GM18526 (cell line): ENCODE measurements around the gene CLMP.

ENCODE experiments used
- POLR2A ChIP-seq: IDR thresholded peaks from 3 replicates; pipeline ENCODE4 v1.6.1; 2011; ENCODE audit not compliant: insufficient read length; ENCODE audit errors: extremely low read depth

The CLMP gene

DNA sequence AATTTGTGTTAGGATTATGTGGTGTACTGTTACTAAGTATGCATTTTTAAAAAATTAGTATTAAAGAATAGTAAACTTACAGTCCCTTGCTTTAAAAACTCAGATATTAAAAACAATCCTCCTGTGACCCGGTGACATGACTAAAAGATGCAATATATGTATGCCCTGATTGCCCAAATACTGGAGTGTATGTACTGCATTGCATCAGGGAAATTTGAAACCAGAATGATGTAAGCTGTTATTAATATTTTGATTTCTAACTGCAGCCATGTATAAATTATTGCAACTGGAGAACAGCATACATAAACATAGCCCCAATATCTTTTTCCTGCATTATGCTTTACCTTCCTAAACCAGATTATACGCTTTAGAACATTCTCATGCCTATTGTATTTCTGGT lies 129.4 kb downstream of the CLMP start:
- no peak for TF ChIP-seq POLR2A

DNA sequence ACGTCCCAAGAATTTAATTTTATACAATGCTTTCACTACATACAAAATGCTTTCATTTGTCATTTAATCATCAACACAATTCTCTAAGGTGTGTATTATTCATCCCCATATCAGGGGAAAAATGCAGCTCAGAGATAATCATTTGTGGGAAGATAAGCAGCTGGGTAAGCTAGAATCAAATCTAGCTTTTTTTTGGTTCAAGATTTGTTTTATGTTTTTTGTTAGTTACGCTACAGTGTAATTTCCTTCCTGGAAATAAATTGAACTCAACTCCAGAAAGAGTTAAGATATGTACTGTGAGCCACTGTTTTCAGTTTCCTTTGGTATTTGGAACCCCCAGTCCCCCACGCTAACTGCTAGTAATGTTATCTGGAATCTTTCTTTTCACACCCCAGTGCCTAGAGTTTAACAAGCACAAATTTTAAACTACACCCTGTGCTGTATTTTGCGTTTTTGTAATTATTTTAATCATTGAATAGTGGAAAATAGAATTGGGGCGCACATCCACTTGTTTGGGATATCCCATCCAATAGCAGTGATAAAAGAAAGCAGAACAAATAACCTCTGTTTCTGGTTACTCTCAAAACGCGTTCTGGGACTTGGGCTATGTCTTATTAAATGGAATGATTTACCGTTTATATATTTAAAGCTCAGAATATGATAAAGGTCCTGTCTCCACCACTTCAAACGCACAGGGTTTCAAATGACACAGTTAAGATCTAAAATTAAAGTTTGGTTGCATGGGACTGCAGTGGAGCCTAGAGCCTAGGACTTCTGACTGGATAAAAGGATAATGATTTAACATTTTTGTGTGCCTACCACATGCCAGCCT lies 131.0 kb downstream of the CLMP start:
- TF ChIP-seq POLR2A, result no peak

DNA sequence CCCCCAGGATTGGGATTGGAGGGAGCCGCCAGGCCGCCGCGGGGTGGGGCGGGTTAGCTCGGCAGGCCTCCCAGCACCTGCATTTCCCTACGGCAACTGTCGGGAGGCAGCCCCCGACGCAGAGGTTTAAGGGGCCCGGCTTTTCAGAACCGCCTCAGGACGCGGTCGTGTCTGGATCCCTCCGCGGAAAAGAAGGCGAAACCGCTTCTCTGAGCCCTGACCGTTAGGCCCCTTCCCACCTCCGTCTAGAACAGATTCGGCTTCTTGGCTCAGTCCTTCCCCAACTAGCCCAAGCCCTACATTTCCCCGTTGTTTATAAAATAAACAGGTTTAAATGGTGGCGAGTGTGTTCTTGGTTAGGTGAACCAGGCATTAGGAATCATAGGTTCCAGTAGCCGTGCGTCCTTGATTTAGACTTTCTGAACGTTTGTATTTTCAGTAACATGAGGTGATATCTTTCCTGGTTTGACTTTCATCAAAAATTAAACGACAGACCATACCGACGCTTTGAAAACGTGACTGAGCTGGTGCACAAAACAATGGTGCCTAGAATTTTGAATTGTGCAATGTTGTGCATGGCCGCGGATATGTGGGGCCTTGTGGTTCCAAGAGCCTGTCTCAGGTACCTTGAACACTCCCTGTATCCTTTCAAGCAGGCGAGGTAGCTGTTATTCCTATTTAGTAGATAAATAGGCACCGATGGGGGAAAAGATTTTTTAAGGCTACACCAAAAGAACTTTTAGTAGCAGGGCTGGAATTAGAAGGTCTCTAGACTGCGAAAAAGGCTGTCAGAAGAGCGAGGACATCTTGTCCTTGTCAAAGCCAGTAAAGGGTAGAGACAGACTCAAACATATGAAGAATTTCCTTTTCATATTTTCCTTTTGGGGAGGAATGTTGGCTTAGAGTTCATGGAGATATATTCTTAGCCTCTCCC lies 131.9 kb downstream of the CLMP start:
- TF ChIP-seq POLR2A, result peak; percentile 48

DNA sequence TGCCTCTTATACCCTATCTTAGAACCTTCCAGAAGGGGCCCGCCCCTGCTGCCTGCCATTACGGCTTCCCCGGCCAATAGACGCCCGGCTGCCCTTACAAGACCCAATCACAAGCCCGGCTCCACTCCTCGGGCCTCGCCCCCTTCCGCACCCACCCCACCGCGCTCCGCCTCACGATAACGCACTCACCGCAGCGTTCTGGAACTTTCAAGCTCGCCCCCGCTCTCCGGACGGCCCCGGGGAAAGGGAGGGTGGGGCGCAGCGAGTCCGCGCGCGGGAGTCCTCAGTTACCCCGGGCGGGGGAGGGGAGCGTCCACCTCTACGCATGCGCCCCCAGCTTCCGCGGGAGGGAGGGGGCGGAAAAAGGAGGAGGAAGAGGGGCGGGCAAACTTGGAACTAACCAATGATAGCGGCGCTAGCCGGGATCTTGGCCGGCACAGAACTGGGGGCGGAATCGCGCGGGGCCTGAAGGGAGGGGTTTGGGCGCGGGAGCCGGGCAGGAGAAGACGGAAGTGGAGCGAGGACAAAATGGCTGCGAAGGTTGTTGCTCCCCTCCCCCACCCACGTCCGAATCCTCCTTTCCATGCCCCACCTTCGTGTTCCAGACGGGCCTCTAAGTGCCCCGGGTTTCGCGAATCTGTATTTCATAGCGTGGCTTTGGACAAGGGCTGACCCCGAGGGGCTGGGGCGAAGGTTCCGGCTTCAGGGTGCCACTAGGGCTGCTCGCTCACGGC lies 132.7 kb downstream of the CLMP start:
- no peak for TF ChIP-seq POLR2A

DNA sequence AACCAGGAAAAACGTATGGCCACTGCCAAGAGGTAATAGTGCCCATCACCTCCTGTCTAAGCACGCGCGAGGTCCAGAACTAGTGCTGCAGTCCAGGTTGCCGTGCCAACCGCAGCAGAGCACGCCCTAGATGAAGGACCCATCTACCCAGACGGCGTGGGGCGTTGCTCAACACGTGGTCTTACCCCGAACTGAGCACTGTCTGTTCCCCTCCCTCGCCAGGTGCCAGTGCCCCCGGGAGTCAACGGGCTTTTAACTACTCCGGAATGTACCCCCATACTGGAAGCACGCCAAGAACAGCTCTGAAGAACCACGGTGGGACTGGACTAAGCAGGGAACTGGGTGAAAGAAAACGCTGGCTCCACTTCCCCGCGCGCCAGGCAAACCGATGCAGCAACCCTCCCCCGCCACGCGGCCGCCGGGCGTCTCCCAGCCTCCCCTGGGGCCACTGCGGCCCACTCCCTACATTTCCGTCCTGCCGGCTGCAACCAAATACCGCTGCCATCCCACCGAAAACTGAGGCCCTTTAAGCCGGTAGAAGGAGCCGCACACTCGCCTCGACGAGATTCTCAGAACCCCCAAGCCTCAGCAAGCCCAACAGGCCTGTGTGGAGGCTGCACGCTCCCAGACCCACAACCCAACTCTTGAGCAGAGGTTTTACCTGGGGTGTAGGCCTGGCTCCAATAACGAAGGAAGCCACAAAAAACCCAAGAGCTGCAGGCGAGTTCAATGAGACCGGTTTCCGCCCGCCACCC lies 133.5 kb downstream of the CLMP start, which contains the start of gene HSPA8:
Gene HSPA8 (minus strand): TSS at position 734 of the 755 bp plus-strand sequence. CDS start 812 bp downstream, outside the sequence.
- peak; percentile 99 for TF ChIP-seq POLR2A

DNA sequence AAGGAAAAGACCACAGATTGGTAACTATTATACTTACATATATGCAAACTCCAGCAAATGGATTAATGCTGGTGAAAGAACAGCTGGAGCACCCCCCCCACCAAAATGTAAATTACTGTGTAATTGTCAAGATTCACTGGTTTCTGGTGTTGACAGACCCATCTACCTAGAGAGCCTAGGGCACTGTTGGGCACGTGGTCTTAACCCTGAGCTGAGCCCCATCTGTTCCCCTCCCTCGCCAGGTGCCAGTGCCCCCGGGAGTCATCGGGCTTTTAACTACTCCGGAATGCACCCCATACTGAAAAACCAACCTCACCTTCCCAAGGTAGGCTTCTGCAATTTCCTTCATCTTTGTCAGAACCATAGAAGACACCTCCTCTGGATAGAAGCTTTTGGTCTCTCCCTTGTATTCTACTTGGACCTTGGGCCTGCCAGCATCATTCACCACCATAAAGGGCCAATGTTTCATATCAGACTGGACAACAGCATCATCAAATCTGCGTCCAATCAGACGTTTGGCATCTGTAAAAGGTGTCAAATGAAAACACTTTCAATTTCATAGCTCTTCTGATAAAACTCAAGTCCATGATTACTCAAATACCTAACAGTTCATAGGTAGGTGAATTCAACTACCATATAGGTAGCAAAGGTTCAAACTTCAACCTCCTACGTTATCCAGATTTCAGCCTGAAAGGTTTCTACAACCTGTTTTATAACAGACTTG lies 134.6 kb downstream of the CLMP start:
- TF ChIP-seq POLR2A, result no peak

DNA sequence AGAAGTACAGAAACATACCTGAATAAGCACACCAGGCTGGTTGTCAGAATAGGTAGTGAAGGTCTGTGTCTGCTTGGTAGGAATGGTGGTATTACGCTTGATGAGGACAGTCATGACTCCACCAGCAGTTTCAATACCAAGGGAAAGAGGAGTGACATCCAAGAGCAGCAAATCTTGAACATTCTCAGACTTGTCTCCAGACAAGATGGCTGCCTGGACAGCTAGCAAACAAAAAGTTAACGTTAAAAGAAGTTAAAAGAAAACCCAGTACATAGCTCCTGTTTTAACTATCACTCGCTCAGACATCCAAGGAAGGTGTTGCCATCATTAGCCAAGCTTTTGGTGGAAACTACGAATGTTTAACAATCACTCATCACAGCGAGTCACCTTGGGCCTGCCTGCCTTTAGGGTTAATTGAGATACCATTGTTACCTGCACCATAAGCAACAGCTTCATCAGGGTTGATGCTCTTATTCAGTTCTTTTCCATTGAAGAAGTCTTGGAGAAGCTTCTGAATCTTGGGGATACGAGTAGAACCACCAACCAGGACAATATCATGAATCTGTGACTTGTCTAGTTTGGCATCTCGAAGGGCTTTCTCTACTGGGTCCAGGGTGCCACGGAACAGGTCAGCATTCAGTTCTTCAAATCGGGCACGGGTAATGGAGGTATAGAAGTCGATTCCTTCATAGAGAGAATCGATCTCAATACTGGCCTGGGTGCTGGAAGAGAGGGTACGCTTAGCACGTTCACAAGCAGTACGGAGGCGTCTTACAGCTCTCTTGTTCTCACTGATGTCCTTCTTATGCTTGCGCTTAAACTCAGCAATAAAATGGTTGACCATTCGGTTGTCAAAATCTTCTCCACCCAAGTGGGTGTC lies 135.8 kb downstream of the CLMP start:
- peak; percentile 17 for TF ChIP-seq POLR2A

DNA sequence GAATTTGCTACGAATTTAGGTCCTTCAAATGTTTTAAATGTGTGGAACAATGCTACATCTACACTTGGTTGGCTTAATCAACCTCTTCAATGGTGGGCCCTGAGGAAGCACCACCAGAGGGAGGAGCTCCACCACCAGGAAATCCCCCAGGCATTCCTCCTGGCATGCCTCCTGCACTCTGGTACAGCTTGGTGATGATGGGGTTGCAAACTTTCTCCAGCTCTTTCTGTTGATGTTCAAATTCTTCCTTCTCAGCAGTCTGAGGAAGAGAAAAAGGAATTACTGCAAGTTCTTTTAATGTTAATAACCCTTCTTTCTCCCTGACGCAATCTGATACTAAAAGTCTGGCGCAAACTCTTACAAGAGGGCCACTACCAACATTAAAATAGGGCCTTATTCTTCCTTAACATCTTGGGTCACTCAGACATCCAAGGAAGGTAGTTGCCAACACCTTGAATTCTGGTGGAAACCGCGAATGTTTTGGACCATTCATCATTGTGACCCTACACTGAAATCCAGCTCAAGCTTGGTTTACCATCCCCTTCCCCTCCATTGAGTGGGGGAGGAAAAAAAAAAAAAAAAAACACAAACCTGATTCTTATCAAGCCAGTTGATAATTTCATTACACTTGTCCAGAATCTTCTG lies 137.3 kb downstream of the CLMP start:
- no peak for TF ChIP-seq POLR2A

DNA sequence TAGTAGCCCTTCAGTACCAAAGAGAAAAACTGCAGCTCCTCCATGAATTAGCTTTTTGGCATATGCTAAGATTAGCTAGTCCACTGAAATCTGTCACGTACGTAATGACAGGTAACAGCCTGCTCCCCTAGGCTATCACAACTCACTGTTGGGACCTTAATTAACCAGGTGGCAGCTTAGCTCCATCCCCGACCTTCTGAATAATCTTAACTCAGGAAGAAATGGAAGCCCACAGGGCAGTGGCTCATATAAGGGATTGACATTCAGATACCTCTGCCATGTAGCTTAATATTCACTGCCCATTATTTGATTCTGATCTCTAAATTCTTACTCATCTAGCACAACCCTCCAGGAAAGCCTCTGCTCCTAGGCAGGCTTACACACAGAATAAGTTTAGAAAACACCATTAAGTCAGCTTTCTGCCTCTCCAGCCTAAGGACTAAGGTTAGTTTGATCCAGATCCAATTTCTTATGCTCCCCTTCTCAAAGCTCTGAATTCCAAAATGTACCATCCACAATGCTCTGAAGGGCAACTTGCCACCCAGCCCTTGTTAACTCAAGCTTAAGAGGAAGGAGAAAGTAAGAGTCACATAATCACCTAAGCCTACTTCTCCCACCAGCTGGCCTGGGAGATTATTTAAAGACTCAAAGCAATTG lies 138.1 kb downstream of the CLMP start:
- TF ChIP-seq POLR2A, result no peak

DNA sequence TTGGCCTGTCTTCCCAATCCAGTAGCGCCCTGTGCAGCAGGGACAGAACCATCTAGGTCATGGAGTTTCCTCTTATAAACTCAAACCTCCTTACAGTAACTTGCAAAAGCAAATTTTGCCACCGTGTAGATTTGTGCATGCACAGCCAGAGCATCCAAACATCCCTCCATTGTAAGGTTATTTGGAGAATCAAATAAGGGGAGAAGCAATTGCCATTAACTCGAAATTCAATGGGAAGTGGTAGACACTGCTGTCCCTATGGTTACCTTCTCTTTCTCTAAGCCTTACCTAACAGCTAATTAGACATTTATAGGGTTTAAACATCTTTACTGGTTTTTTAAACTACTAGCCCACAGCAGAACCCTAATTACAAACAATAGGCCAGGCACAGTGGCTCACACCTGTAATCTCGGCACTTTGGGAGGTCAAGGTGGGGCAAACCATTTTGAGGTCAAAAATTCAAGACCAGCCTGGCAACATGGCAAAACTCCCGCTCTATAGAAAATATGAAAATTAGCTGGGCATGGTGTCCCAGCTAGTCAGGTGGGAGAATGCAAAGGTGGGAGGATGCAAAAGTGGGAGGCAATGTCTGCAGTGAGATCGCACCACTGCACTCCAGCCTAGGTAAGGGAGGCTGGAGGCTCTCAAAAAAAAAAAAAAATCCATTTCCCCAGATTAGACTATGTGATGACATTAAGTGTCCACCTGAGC lies 139.7 kb downstream of the CLMP start:
- no peak for TF ChIP-seq POLR2A

DNA sequence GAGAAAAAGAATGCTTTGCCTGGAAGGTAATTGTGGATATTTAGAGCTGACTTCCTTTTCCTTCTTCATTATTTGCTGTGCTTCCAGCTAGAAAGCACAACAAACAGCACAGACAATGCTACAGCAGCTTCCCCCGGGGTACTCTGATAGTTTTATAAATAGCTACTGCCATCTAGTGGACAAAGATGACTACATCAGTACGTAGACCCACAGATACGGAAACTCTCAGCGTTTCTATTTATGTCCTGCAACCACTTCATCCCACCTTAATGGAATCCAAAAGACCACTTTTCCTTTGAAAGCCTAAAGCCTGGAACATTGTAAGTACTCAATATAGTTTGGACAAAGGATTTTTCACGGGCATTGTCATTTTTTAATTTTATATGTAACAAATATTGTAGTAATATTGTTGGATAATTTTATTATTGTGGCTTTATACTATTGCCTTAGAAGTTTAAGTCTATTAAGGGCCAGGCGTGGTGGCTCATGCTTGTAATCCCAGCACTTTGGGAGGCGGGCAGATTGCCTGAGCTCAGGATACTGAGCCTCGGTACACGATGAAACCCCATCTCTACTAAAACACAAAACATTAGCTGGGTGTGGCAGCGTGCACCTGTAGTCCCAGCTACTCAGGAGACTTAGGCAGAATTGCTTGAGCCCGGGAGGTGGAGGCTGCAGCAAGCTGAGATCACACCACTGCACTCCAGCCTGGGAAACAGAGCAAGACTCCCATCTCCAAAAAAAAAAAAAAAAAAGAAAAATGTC lies 140.6 kb downstream of the CLMP start:
- TF ChIP-seq POLR2A, result no peak
